Hematopoietic multipotent progenitor cell treated with erythropoietin and hydrocortisone succinate and interleukin-3 and kit ligand, for 15 days (in vitro differentiated cells): ENCODE results near the gene HID1.
"Not testable (repeated sequence)": the region's sequence is repeated elsewhere in the genome, so short reads cannot be mapped to it uniquely, and the experiment has no call there.

ENCODE experiments used
- DNase-seq: peaks from one replicate; pipeline ENCODE4 v3.0.0-alpha.2; 2015; ENCODE audit warnings: low spot score

HID1 gene

GRCh38 chr17:74922694-74923537, 49.6 kb downstream of the HID1 start, which contains the start of gene USH1G:
USH1G (minus strand) TSS chr17:74923255; CDS start chr17:74923073, 182 bp downstream.
- DNase-seq, result no peak

GRCh38 chr17:74922172-74922571, 50.4 kb downstream of the HID1 start:
- DNase-seq, result no peak

- DNase-seq, result no peak
Measured at GRCh38 chr17:74921769-74922168, 50.8 kb downstream of the HID1 start.

- no peak for DNase-seq
Measured at GRCh38 chr17:74921026-74921681, 51.4 kb downstream of the HID1 start.

GRCh38 chr17:74920642-74921025, 51.9 kb downstream of the HID1 start:
- DNase-seq, result no peak

- no peak for DNase-seq
Measured at GRCh38 chr17:74920306-74920620, 52.3 kb downstream of the HID1 start.

DNA sequence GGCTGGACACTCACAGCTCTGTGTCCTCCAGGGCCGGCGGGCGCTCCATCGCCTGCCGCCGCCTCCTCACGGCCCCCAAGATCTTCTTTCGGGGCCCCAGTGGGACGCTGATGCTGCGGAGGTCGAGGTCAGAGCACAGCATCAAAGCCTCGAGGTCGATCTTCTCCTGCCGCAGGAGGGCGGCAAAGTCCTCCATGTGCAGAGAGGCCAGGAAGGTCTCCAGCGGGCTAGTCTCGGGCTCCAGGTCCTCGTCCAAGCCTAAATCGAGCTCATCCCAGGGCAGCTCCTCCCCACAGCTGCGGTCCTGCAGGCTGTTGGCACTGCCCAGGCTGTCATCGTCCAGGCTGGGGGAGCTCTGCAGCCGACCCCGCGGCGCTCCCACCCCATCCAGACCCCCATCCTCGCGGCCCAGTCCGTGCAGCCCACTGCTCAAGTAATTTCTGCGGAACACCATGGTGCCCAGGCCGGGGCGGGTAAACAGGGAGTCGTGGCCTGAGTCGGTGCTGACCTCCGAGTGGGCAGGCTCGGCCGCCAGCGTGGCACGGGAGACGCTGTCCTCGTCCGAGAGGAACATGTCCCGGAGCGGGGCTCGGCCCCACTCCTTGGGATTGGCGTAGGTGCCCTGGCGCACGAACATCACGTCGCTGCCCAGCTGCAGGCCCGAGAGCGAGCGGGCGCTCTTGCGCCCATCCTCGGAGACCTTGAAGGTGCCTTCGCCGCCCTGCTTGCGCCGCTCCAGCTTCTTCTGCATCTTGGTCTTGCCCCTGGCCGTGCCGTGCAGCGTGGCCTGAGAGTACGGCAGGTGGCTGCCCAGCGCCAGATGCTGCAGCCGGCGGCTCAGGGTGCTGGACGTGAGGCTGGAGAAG, 52.9 kb downstream of the HID1 start:
- DNase-seq, result no peak

- no peak for DNase-seq
Measured at GRCh38 chr17:74918906-74919305, 53.7 kb downstream of the HID1 start.

GRCh38 chr17:74917430-74917829, 55.1 kb downstream of the HID1 start:
- no peak for DNase-seq

- DNase-seq, result no peak
Measured at GRCh38 chr17:74916851-74917199, 55.7 kb downstream of the HID1 start.

DNA sequence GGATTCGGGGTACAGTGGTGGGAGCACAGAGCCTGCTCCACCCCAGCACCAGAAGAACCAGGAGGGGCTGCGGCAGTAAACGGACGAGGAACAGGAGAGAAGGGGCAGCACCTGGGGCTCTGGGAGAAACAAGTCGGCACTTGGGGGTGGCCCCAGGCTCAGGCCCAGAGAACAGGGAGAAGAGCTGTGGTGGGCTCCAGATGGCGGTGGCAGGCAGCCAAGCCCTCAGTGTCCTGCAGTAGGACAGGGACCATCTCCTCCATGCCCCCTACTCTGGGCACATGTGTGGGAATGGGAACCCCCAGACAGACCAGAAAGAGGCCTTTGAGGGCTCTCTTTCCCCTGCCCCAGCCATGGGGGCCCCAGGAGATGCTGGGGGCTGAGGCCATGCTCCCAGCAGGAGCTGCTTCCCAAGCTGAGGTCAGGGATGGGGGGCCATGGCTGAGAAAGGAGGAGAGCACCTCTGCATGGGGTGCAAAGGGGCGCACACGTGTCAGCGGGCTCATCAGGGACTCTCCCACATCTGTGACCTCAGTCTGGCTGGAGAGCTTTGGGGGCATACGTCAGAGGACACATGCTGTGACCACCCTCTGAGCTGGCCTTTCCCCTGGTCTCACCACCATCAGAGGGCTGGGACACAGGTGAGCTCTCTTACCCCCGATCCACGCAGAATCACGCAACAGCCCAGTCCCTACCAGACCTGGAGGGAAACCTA, 56.3 kb downstream of the HID1 start:
- DNase-seq, result no peak

DNA sequence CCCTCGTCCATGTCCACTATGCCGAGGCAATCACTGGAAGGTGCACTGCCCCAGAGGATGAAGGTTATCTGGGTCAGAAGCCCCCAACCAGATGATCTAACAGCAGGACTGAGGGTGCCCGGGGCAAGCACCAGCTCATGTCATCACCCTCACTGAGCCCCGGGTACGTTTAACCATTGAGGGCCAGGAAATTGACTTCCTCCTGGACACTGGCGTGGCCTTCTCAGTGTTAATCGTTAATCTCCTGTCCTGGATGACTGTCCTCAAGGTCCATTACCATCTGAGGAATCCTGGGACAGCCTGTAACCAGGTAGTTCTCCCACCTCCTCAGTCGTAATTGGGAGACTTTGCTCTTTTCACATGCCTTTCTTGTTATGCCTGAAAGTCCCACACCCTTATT, 61.1 kb downstream of the HID1 start:
- DNase-seq, result not testable (repeated sequence)

DNA sequence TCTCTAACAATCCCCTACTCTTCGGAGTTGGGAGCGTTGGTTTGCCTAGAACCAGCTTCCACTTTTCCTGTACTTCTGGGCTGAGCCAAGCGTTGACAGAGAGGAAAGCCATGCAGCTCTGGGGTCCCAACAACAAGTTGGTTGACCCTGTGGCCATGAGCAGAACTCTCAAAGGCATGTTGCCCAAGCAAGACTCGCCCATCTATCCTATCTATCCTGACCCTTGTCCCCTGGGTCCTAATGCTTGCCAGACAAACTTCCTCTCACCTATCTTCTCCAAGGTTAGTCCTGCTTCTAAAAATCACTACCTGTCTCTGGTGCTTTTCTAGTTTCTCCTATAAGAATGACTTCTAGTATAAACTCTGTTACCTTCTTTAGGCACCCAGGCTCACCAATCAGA, 63.5 kb downstream of the HID1 start:
- DNase-seq, result not testable (repeated sequence)

- DNase-seq, result no peak
Measured at GRCh38 chr17:74907012-74907411, 65.5 kb downstream of the HID1 start.

- DNase-seq, result not testable (repeated sequence)
Measured at GRCh38 chr17:74906214-74906793, 66.3 kb downstream of the HID1 start.

- no peak for DNase-seq
Measured at GRCh38 chr17:74904687-74905409, 67.7 kb downstream of the HID1 start.

DNA sequence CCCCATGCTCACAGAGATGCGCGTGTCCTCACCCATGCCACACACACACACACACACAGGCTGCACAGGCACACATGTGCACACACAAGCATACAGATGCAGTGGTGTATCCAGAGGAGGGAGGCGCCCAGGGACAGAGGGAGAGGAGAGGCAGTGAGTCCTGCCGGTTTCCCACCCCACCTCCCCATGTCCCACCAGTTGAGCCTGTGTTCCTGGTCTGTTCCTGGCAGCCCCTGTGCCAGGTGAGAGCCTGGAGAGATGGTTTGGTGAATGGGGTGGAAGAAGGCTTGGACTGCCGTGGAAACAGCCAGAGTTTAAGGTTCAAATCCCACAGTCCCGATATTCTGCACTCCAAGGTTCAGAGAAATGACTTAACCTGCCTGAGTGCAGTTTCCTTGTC, 68.9 kb downstream of the HID1 start:
- DNase-seq, result no peak

DNA sequence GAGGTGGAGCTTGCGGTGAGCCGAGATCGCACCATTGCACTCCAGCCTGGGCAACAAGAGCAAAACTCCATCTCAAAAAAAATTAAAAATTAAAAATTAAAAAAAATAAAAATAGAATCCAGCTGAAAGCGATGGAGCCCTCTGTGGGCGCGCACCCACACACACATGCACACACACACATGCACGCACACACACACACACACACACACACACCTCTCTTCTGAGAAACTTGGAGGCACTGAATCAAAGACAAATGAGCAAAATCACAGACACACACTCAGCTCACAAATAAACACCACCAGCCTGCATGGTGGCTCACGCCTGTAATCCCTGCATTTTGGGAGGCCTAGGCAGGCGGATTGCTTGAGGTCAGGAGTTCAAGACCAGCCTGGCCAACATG, 69.5 kb downstream of the HID1 start:
- DNase-seq, result no peak

- no peak for DNase-seq
Measured at GRCh38 chr17:74901353-74902135, 71.0 kb downstream of the HID1 start.
